A549 (cell line): ENCODE data around the gene MGLL. TPM values are rescaled to one million over a fixed set of nuclear protein-coding genes. Genes with fewer than 3 reads are reported as not detected.

ENCODE experiments used
- ATAC-seq, 2 experiments: fragments of 200-7000 bp in 1 of 2; fragments of >200 bp in 1 of 2; cut with Nextera tagmentation in 1 of 2; cut with Tn5 transposase in 1 of 2; 3 replicates each; pipeline versions ENCODE4 v1.8.0 to v1.9.1; 2018 to 2020; ENCODE audit warnings: mild to moderate bottlenecking in 1 of 2, moderate library complexity in 1 of 2
- CTCF ChIA-PET: fragments of 300-600 bp; sonication (Branson Sonifier 250); formaldehyde crosslinking; extraction: SDS; loops from one replicate; lab custom pipeline; 2021; ENCODE audit warnings: antibody characterized with exemption, inconsistent platforms; lab: Yijun Ruan, JAX
- POLR2A ChIA-PET: fragments of 350-600 bp; formaldehyde crosslinking; extraction: SDS; loops from one replicate; lab custom pipeline; 2021; ENCODE audit warnings: antibody characterized with exemption, inconsistent platforms; lab: Yijun Ruan, JAX
- DNase-seq, 2 experiments: peaks; one replicate each; pipeline versions ENCODE4 v3.0.0 to v3.0.0-alpha.2; 2011 to 2016; ENCODE audit warnings: low read depth in 1 of 2, low spot score in 1 of 2
- FAIRE-seq: peaks from 2 replicates; lab custom pipeline; 2011; peaks lifted over from hg19 to GRCh38; lab: Jason Lieb, UNC
- H3K27ac ChIP-seq, 2 experiments: fragments of >200 bp; sonication (Bioruptor Twin); formaldehyde crosslinking; 3 replicates each; pipeline ENCODE4 v1.5.1; 2016 to 2017
- H3K4me1 ChIP-seq: fragments of >200 bp; sonication (Bioruptor Twin); formaldehyde crosslinking; 3 replicates; pipeline ENCODE4 v1.6.1; 2016
- H3K4me2 ChIP-seq: fragments of >200 bp; sonication (Bioruptor Twin); formaldehyde crosslinking; 3 replicates; pipeline ENCODE4 v1.6.1; 2016
- H3K4me3 ChIP-seq: fragments of >200 bp; sonication (Bioruptor Twin); formaldehyde crosslinking; 3 replicates; pipeline ENCODE4 v1.5.1; 2016
- H3K9me3 ChIP-seq: fragments of >200 bp; sonication (Bioruptor Twin); formaldehyde crosslinking; 3 replicates; pipeline ENCODE4 v1.6.1; 2016
- ATOH8 ChIP-seq: fragments of 250-450 bp; sonication (Bioruptor Pico); IDR thresholded peaks from 2 replicates; pipeline ENCODE4 v1.5.0; 2020; ENCODE audit warnings: low read depth, mild to moderate bottlenecking, moderate library complexity
- BCL3 ChIP-seq: fragments of >200 bp; sonication (Bioruptor Twin); formaldehyde crosslinking; IDR thresholded peaks from 3 replicates; pipeline ENCODE4 v1.6.1; 2016
- CBX2 ChIP-seq: fragments of 200-600 bp; sonication (generic); IDR thresholded peaks from 2 replicates; pipeline ENCODE4 v1.6.1; 2016; ENCODE audit warnings: low read depth, mild to moderate bottlenecking, borderline replicate concordance
- CHD4 ChIP-seq: fragments of 200-600 bp; sonication (generic); IDR thresholded peaks from 2 replicates; pipeline ENCODE4 v1.6.1; 2016; ENCODE audit warnings: antibody characterized with exemption, mild to moderate bottlenecking, borderline replicate concordance
- E2F6 ChIP-seq: IDR thresholded peaks from 2 replicates; pipeline ENCODE4 v1.6.1; 2012; ENCODE audit warnings: low read depth, borderline replicate concordance
- EHMT2 ChIP-seq: fragments of 200-600 bp; sonication (generic); IDR thresholded peaks from 2 replicates; pipeline ENCODE4 v1.6.1; 2016; ENCODE audit warnings: antibody characterized with exemption, low read depth, mild to moderate bottlenecking, moderate library complexity
- ESRRA ChIP-seq: fragments of 150-350 bp; IDR thresholded peaks from 2 replicates; pipeline ENCODE4 v1.6.1; 2014; ENCODE audit warnings: mild to moderate bottlenecking, low read length, borderline replicate concordance
- FOXS1 ChIP-seq: fragments of 250-450 bp; sonication (Bioruptor Pico); IDR thresholded peaks from 2 replicates; pipeline ENCODE4 v1.5.0; 2020; ENCODE audit warnings: mild to moderate bottlenecking, moderate library complexity
- GATA3 ChIP-seq: IDR thresholded peaks from 2 replicates; pipeline ENCODE4 v1.6.1; 2012; ENCODE audit warnings: borderline replicate concordance
- HOXB5 ChIP-seq: fragments of 250-450 bp; sonication (Bioruptor Pico); IDR thresholded peaks from 2 replicates; pipeline ENCODE4 v1.5.0; 2020; ENCODE audit warnings: mild to moderate bottlenecking, moderate library complexity
- JUN ChIP-seq, 2 experiments: fragments of >200 bp; sonication (Bioruptor Twin); formaldehyde crosslinking; IDR thresholded peaks; 2 replicates in 1 of 2; 3 replicates in 1 of 2; pipeline ENCODE4 v1.6.1; 2016 to 2017
- JUNB ChIP-seq: fragments of >200 bp; sonication (Bioruptor Twin); formaldehyde crosslinking; IDR thresholded peaks from 2 replicates; pipeline ENCODE4 v1.6.1; 2016
- KDM1A ChIP-seq: fragments of 200-600 bp; sonication (generic); IDR thresholded peaks from 2 replicates; pipeline ENCODE4 v1.6.1; 2016; ENCODE audit warnings: low read depth, mild to moderate bottlenecking
- KDM5A ChIP-seq: fragments of 200-600 bp; sonication (generic); IDR thresholded peaks from 2 replicates; pipeline ENCODE4 v1.6.1; 2016; ENCODE audit warnings: antibody characterized with exemption, mild to moderate bottlenecking
- MAFK ChIP-seq: fragments of 450-650 bp; IDR thresholded peaks from 2 replicates; pipeline ENCODE4 v1.6.1; 2014; ENCODE audit not compliant: partially characterized antibody
- MYC ChIP-seq: IDR thresholded peaks from 2 replicates; pipeline ENCODE4 v1.6.1; 2012; ENCODE audit warnings: mild to moderate bottlenecking, inconsistent platforms, low read length, improper control_type of control experiment, borderline replicate concordance
- PBX3 ChIP-seq: IDR thresholded peaks from 2 replicates; pipeline ENCODE4 v1.6.1; 2012
- RARB ChIP-seq: fragments of 250-450 bp; sonication (Bioruptor Pico); IDR thresholded peaks from 2 replicates; pipeline ENCODE4 v1.8.0; 2021; ENCODE audit warnings: mild to moderate bottlenecking, moderate library complexity
- RNF2 ChIP-seq: fragments of 200-600 bp; sonication (generic); IDR thresholded peaks from 2 replicates; pipeline ENCODE4 v1.6.1; 2016; ENCODE audit warnings: low read depth, mild to moderate bottlenecking, antibody characterized with exemption, moderate library complexity, borderline replicate concordance
- TP53 ChIP-seq: fragments of 250-450 bp; sonication (Bioruptor Pico); IDR thresholded peaks from 2 replicates; pipeline ENCODE4 v1.5.0; 2021; ENCODE audit warnings: mild to moderate bottlenecking, moderate library complexity
- ZNF302 ChIP-seq: fragments of 250-450 bp; sonication (Bioruptor Pico); IDR thresholded peaks from 2 replicates; pipeline ENCODE4 v1.9.0; 2021; ENCODE audit warnings: inconsistent platforms, mild to moderate bottlenecking, moderate library complexity
- WGBS: methylation state at CpG from one replicate; pipeline ENCODE4 v1.1.6; 2017; ENCODE audit errors: missing lambda C conversion rate; 5-methylcytosine and 5-hydroxymethylcytosine counted together
- polyA minus RNA-seq: library from RNA; depleted of rRNA, polyadenylated mRNA; stranded (reverse); fragments of >200 nt; gene quantifications from 2 replicates; pipeline ENCODE4 v1.2.3, GENCODE V29; 2011; rRNA and poly(A)+ RNA removed
- polyA plus RNA-seq, 4 experiments: library from polyadenylated mRNA; depleted of rRNA in 3 of 4; stranded (reverse); fragments of >200 nt; fragmentation: RNase III in 1 of 4; extraction: RNeasy Plus Mini Kit Qiagen cat#74134 plus additional on column Dnase treatment in 1 of 4; gene quantifications; 2 replicates in 3 of 4; 3 replicates in 1 of 4; pipeline ENCODE4 v1.2.3, GENCODE V29; 2011 to 2017

Gene MGLL
- polyA plus RNA-seq (2011; rRNA removed), result 38.5 and 40.2 TPM in 2 replicates
- polyA plus RNA-seq (2012; cell fraction: cytosol; rRNA removed), result 22.0 and 29.9 TPM in 2 replicates
- 21.1 and 25.0 TPM in 2 replicates for polyA plus RNA-seq (2012; cell fraction: nucleus; rRNA removed)
- polyA plus RNA-seq (2017; fragmentation: RNase III; extraction: RNeasy Plus Mini Kit Qiagen cat#74134 plus additional on column Dnase treatment), result 32.6 to 41.5 TPM (median 34.5 TPM) in 3 replicates
- polyA minus RNA-seq, result 41.6 and 58.3 TPM in 2 replicates

GRCh38 chr3:127822041-127822681, at the start of gene MGLL:
Gene MGLL, minus strand, starts transcription at chr3:127822515. Its CDS starts 197 bp downstream, at chr3:127822318.
- H3K4me2 ChIP-seq, result peak within 1 kb of the TSS; percentile 85
- DNase-seq (peak in 1 of 2 experiments; percentile 43), FAIRE-seq (no peak), ATAC-seq (peak; percentile 51 to 75)
- WGBS, result 0% methylated on average over 3 of the region's 23 CpGs
- H3K9me3 ChIP-seq, result peaks cover 4% of the 10 kb centered on the region; the same call in 1 of the 3 replicates
- ChIA-PET POLR2A (interaction anchor here (1.0 to 1.3 kb wide), 2 partner anchors 31 to 75 kb away, joined by 3 read pairs; no protein-coding TSS in a partner anchor), CTCF (interaction anchor here (0.5 to 2.1 kb wide), 8 partner anchors 31 to 167 kb away, joined by 3 to 7 read pairs (median 4); no protein-coding TSS in a partner anchor)
- TF ChIP-seq E2F6 (no peak), RNF2 (no peak), BCL3 (no peak), ESRRA (no peak), KDM5A (no peak), EHMT2 (no peak), MAFK (no peak), JUN (IDR thresholded peaks at IDR 0.05) (no peak), JUNB (no peak), HOXB5 (CRISPR knock-in tag) (no peak), RARB (CRISPR knock-in tag) (no peak), MYC (no peak), CBX2 (no peak), CHD4 (no peak), PBX3 (no peak), TP53 (CRISPR knock-in tag) (no peak)
- H3K4me1 ChIP-seq, result peaks cover 49% of the 10 kb centered on the region
- peak within 1 kb of the TSS; percentile 76 for H3K4me3 ChIP-seq
- peak within 1 kb of the TSS; percentile 76 to 95 for H3K27ac ChIP-seq

- peaks cover 7% of the 10 kb centered on the region; the same call in 1 of the 3 replicates for H3K4me1 ChIP-seq
- CTCF ChIA-PET, result no interaction called here
- WGBS, result 77% methylated on average over 4 of the region's 4 CpGs
- no peaks in the 10 kb centered on the region for H3K9me3 ChIP-seq
- no peak overlapping the region for H3K27ac ChIP-seq
- ATAC-seq (no peak), DNase-seq (no peak), FAIRE-seq (no peak)
- no peak overlapping the region for H3K4me3 ChIP-seq
- no peak overlapping the region for H3K4me2 ChIP-seq
- TF ChIP-seq ZNF302 (CRISPR knock-in tag), result no peak
- TF ChIP-seq GATA3, result no peak
- no peak for TF ChIP-seq ATOH8
- TF ChIP-seq KDM1A, result no peak
- TF ChIP-seq FOXS1 (CRISPR knock-in tag), result no peak
- TF ChIP-seq BCL3, result no peak
- TF ChIP-seq PBX3, result no peak
- POLR2A ChIA-PET, result no interaction called here
Measured at GRCh38 chr3:127870156-127870555, 47.8 kb upstream of the MGLL start.
